Suprapubic skin (tissue), 4 donors: ENCODE results near the gene CAMTA1. TPM values are rescaled to one million over a fixed set of nuclear protein-coding genes. Genes with fewer than 3 reads are reported as not detected.

ENCODE experiments used
- DNase-seq, 2 donors: peaks; one replicate each; pipeline ENCODE4 v3.0.0-alpha.2; 2019; ENCODE audit warnings: low spot score in 2 of 2
- H3K27ac ChIP-seq: fragments of 200-600 bp; sonication (generic); one replicate; pipeline ENCODE4 v1.5.1; 2019
- H3K27me3 ChIP-seq: fragments of 200-600 bp; sonication (generic); one replicate; pipeline ENCODE4 v1.5.1; 2019
- H3K36me3 ChIP-seq: fragments of 200-600 bp; sonication (generic); one replicate; pipeline ENCODE4 v1.5.1; 2019
- H3K4me1 ChIP-seq: fragments of 200-600 bp; sonication (generic); one replicate; pipeline ENCODE4 v1.5.1; 2019
- H3K4me3 ChIP-seq: fragments of 200-600 bp; sonication (generic); one replicate; pipeline ENCODE4 v1.5.1; 2019; ENCODE audit warnings: mild to moderate bottlenecking
- H3K9me3 ChIP-seq: fragments of 200-600 bp; sonication (generic); one replicate; pipeline ENCODE4 v1.5.1; 2019
- EP300 ChIP-seq: sonication (generic); formaldehyde crosslinking; IDR thresholded peaks from one replicate; pipeline ENCODE4 v1.6.1; 2017; ENCODE audit warnings: antibody characterized with exemption
- POLR2A ChIP-seq, 2 donors: fragments of 450-650 bp; IDR thresholded peaks; one replicate each; pipeline ENCODE4 v1.6.1; 2017; ENCODE audit warnings: antibody characterized with exemption in 2 of 2, mild to moderate bottlenecking in 2 of 2, moderate library complexity in 2 of 2
- POLR2AphosphoS5 ChIP-seq, 3 donors: sonication (generic); formaldehyde crosslinking; IDR thresholded peaks; one replicate each; pipeline ENCODE4 v1.6.1; 2017; ENCODE audit warnings: antibody characterized with exemption in 3 of 3
- WGBS: methylation state at CpG from one replicate; pipeline ENCODE4 v1.1.5; 2018; 5-methylcytosine and 5-hydroxymethylcytosine counted together
- total RNA-seq, 4 donors: library from RNA; depleted of rRNA; stranded (reverse); fragments of >200 nt; gene quantifications; one replicate each; pipeline ENCODE4 v1.1.0, GENCODE V29; 2016
- TF ChIP-seq, protein P1 (sequence below), 2 donors: fragments of 200-600 bp in 1 of 2; fragments of 450-650 bp in 1 of 2; sonication (generic) in 1 of 2; IDR thresholded peaks; one replicate each; pipeline ENCODE4 v1.5.1; 2016 to 2019; ENCODE audit warnings: antibody characterized with exemption in 2 of 2, mild to moderate bottlenecking in 1 of 2, moderate library complexity in 1 of 2

CAMTA1 gene
- total RNA-seq, 4 donors from 2014 or later: 40.4 to 54.1 (median 46.6) TPM

DNA sequence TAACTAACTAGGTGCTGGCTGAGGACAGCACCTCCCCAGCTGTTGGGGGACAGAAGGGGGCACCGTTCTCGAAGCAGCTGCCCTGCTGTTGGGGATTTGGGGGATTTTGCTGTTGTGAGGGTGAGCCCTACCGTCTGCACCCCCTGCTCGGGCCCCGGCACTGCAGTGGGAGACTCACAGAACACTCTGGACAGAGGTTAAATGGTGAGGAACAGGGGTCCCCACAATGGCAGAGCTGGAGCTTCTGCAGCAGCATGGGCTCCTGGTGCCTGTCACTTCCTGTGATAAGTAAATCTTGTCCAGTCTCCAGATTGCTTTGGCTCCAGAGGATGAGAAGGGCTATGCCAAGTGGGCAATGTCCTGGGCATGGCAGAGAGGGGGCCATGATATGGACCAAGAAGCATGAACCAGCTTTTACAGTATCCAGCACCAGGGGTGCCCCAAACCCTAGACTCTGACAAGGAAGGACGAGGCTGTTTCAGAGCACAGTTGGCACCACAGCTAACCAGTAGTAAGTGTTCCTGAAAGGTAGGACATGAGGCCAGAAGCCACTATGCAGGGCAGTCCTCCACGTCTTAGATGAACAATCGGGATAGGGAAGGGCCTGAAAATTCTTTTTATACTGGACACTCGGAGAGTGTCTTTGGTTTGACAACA, 620.7 kb downstream of the CAMTA1 start:
- Histone ChIP-seq H3K27ac (no peak overlapping the region), H3K4me3 (no peak overlapping the region), H3K9me3 (no peaks in the 10 kb centered on the region), H3K36me3 (no peaks in the 10 kb centered on the region), H3K4me1 (no peaks in the 10 kb centered on the region), H3K27me3 (no peaks in the 10 kb centered on the region)
- no peak for TF ChIP-seq POLR2A (IDR thresholded peaks at IDR 0.05)
- no peak for TF ChIP-seq POLR2AphosphoS5 (IDR thresholded peaks at IDR 0.05)
- TF ChIP-seq EP300: no peak
- TF ChIP-seq, protein P1, sequence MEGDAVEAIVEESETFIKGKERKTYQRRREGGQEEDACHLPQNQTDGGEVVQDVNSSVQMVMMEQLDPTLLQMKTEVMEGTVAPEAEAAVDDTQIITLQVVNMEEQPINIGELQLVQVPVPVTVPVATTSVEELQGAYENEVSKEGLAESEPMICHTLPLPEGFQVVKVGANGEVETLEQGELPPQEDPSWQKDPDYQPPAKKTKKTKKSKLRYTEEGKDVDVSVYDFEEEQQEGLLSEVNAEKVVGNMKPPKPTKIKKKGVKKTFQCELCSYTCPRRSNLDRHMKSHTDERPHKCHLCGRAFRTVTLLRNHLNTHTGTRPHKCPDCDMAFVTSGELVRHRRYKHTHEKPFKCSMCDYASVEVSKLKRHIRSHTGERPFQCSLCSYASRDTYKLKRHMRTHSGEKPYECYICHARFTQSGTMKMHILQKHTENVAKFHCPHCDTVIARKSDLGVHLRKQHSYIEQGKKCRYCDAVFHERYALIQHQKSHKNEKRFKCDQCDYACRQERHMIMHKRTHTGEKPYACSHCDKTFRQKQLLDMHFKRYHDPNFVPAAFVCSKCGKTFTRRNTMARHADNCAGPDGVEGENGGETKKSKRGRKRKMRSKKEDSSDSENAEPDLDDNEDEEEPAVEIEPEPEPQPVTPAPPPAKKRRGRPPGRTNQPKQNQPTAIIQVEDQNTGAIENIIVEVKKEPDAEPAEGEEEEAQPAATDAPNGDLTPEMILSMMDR (IDR thresholded peaks at IDR 0.05): no peak
- peak; percentile 24 to 37 for DNase-seq
- 86% methylated on average over 6 of the region's 9 CpGs for WGBS

DNA sequence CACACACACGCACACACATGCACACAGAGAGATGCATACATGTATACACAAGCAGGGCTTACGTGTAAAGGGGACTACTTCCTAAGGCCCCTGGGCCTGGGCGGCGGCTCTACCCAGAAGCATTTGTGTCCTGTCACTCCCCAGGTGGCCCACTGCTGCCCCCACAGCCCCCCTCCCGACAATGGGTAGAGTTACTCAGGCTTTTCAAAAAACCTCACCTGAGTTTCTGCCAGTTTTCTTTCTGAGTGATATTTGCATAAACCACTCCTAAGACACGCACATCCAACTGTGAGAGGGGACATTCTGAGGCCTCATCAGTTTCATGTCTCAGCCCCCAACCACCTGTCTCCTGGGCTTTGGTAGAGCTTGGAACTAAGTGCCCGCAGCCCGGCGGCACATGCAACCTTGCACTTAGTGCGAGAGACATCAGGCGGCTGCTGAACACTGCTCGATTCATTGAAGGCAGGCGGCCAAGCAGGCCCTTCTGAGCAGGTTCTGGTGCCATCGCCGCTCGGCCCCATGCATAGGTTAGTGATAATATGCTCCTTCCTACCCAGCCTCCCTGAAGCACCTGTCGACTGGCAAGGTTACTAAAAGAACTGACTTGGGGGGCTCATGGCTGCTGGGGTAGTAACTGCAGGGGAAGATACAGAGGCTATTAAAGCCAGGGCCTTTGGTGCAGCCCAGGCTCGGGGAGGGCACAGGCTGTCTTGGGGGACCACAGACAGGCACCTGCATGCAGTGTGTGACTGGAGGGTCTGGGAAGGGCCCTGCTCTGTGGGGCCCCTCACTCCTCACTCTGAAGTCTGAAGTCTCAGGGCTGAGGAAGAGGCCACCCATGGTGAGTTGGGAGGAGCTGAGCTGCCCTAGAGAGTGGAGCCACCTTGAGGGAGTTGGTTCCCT, 621.6 kb downstream of the CAMTA1 start:
- TF ChIP-seq POLR2A (IDR thresholded peaks at IDR 0.05): no peak
- TF ChIP-seq, protein P1 (IDR thresholded peaks at IDR 0.05): no peak
- no peak for TF ChIP-seq POLR2AphosphoS5 (IDR thresholded peaks at IDR 0.05)
- no peak for TF ChIP-seq EP300
- Histone ChIP-seq H3K27ac (no peak overlapping the region), H3K27me3 (no peaks in the 10 kb centered on the region), H3K9me3 (no peaks in the 10 kb centered on the region), H3K4me3 (no peak overlapping the region), H3K36me3 (no peaks in the 10 kb centered on the region), H3K4me1 (no peaks in the 10 kb centered on the region)
- DNase-seq: peak; percentile 49 to 64
- 80% methylated on average over 11 of the region's 18 CpGs for WGBS

DNA sequence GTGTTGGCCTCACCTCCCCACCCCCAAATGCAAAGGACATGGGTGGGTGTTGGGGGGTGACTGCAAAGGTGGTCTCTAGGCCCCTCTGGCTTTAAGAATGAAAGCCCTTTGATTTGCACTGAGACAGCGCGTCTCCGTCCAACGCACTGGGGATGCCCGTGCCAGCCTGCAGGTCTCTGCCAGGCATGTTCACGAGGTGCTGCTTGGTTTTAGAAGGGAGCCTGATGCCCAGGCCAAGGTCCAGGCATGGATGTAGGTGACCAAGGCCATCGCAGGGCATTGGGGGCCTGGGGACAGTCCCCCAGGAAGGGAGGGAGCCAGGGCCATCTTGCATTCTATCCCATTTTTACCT, 622.3 kb downstream of the CAMTA1 start:
- Histone ChIP-seq H3K9me3 (no peaks in the 10 kb centered on the region), H3K27me3 (no peaks in the 10 kb centered on the region), H3K36me3 (no peaks in the 10 kb centered on the region), H3K4me3 (no peak overlapping the region), H3K27ac (no peak overlapping the region), H3K4me1 (no peaks in the 10 kb centered on the region)
- DNase-seq: peak; percentile 34 to 66
- TF ChIP-seq POLR2AphosphoS5 (IDR thresholded peaks at IDR 0.05) (no peak), EP300 (no peak), POLR2A (IDR thresholded peaks at IDR 0.05) (no peak)
- TF ChIP-seq, protein P1 (IDR thresholded peaks at IDR 0.05): no peak
- 82% methylated on average over 7 of the region's 7 CpGs for WGBS

DNA sequence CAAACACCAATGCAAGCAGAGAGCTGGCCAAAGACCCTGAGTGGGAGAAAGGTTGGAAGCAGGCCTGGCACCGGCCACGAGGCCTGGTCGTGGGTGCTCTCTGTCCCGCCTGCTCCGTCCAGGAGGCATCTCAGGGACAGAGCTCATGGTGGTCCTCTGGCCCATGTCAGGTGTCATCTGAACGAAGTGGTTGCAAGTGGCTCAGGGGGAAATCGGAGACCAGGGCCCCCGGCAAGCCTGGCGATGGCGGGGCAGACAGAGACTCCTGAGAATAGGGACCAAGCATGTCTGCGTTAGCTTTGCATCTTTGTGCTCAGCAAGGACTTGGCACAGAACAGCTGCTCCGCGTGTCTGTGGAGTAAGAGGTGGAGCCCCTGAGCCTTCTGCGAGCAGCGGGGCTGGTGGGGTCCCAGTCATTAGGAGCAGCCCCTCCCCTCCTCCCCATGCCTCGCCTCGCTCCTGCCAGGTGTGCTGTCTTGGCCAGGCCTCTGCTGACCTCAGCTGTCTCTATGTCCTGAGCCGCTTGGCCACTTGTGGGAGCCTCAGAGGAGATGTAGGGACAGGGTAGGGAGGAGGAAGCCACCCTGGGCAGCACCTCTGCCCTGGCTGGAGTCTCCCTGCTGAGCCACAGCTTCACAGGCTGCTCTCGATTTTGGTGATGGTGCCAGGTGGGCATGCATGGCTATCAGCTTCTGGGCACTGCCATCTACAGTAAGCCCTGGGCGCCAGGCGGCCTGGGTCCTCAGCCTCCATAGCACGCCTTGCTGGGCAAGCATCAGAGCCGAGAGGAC, 622.9 kb downstream of the CAMTA1 start:
- H3K4me1 ChIP-seq: no peaks in the 10 kb centered on the region
- H3K9me3 ChIP-seq: no peaks in the 10 kb centered on the region
- H3K36me3 ChIP-seq: no peaks in the 10 kb centered on the region
- WGBS: 95% methylated on average over 15 of the region's 23 CpGs
- no peak overlapping the region for H3K27ac ChIP-seq
- TF ChIP-seq POLR2AphosphoS5 (IDR thresholded peaks at IDR 0.05) (no peak), POLR2A (IDR thresholded peaks at IDR 0.05) (no peak), EP300 (no peak)
- TF ChIP-seq, protein P1 (IDR thresholded peaks at IDR 0.05): no peak
- H3K4me3 ChIP-seq: no peak overlapping the region
- no peaks in the 10 kb centered on the region for H3K27me3 ChIP-seq
- DNase-seq: peak; percentile 55 to 71
